HG02571 (cell line): ENCODE results near the gene SLC45A3.
"Not testable (repeated sequence)": the region's sequence is repeated elsewhere in the genome, so short reads cannot be mapped to it uniquely, and the experiment has no call there.

Experiments
- ATAC-seq: cut with Tn5 transposase; IDR thresholded peaks from one replicate; pipeline ENCODE4 v1.9.1; 2021; ENCODE audit warnings: mild to moderate bottlenecking, moderate library complexity; ENCODE audit not compliant: unreplicated experiment

Gene SLC45A3

DNA sequence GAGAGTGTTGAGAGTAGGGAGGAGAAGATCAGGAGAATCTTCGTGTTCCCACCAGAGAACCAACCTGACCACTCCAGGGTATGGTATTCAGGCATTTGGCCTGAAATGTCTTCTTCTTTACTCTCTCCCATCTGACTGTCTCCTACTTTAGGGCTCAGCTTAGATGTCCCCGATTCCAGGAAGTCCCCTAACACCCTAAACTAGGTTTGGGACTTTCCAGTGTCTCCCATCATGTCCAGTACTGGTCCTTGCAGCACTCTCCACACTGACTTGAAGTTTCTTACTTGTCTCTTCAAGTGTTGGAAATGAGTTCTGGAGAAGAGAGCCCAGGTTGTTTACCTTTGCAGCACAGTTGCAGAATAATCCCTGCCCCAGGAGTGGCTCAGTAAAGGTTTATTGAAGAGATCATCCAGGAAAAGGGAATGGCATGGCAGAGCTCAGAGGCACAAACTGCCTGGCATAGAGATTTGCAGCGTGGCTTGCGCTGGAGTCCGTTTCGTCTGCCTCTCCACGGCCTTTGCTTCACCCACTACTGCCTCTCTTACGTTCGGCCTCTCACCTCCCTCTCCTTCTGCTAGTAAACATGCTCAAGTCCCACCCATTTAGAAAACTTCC, 42.3 kb downstream of the SLC45A3 start:
- no peak for ATAC-seq

DNA sequence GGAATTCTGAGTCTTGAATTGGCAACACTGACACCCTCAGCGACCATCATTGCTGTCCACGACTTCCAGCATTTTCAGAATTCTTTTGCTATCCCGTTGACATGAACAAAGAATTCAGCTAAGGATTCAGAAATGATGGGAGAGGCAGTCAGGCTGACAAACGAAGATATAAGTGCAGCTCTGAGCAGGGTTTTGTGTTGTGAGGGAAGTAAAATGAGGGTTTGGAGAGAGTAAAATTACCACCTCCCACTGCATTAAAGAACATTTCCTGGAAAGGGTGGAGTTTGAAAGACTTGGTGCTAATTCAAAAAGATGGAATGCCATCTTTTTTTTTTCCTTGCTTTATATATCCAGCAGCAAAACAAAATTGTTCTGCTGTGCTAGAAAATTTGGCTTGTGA, 43.6 kb downstream of the SLC45A3 start:
- ATAC-seq, result no peak

DNA sequence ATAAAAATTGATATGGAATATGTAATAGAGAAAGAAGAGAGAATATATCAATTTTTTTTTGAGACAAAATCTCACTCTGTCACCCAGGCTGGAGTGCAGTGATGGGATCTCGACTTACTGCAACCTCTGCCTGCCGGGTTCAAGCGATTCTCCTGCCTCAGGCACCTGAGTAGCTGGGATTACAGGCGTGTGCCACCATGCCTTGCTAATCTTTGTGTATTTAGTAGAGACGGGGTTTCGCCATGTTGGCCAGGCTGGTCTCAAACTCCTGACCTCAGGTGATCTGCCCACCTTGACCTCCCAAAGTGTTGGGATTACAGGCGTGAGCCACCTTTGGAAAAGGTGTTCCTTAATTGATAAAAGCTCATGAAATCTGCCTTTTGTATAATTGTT, 44.2 kb downstream of the SLC45A3 start:
- not testable (repeated sequence) for ATAC-seq

DNA sequence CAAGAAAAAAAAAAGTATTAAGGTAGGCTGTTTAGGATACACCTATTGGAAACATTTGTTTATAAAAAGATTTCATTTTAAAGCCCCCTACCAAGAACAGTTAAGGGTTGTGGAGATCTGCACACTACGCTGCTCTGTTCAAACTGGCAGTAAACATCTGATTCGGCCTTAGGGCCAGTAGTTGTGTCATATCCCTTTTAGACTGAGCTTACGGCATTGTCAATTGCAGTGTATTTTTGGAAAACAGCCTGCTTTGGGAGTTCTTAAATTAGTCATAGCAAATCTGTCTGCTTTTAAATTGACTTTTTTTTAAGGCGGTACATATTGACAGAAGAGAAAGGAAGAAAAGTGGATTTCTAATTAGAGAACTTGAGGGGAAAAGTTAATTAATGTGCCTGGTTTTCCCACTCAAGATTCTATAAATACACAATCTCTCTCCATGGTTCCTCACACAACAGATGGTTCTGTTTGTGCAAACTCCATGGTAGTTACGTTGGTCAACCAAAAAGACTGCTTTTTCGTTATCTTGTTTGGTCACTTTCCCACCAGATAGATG, 46.8 kb downstream of the SLC45A3 start:
- no peak for ATAC-seq

DNA sequence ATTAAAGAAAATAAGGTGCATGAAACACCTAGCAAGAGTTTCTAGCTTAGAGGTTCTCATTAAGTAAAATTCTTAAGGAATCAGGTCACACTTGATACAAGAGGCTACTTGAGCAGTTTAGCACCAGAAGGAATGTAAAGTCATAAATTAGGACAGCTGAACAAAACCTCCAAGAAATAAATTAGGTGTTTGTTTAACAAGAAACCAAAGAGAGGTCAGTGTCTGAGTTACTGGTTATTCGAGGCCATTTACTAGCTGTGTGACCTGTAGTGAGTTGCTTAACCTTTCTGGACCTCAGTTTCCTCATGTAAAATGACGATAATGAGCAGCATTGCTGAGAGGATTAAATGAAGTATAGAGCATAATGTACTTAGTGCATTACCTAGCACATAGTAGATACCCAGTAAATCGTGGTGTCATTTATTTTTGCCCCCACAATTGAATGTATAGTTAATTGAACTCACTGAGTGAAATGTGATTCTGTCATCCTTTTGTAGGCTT, 47.6 kb downstream of the SLC45A3 start:
- ATAC-seq, result no peak

DNA sequence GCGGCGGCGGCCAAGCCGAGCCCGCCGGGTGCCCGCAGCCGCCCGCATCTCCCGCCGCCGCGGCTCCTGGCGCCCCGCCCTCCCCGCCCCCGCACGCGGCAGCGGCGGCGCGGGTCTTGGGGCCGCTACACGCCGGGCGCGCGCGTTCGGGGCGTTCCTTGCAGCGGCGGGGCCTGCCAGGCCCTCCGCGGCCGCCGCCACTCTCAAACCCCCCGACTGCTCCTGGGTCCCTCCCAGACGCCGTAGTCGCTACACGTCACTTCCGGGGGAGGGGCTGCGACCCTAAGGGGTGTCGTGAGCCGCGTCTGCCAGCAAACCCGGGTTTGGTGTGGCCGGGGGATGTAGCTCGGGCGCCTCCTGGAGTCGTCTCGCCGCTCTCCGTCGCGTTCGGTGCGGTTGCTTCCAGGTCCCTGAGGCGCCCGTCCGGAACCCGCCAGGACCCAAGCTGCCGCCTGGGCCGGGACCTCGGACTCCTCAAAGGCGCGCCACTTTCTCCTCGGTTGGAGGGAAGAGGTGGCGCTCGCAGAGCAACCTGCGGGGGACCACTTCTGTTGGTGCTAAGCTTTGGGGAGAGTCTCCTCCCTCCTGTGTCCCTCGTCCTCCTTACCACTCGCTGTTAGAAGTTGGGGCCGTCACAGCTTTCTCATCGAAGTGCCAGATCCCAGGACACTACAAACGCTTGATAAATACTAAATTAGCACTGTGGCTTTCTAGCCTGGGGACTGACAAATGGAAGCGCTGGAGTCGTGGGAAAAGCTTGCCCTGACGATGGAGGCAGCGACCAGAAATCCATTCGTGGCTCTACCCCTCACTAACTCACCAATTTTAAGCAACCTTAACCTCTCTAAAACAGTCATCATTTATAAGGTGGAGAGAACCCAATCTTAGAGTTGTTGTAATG, 48.3 kb downstream of the SLC45A3 start, which contains the start of gene ELK4:
ELK4 (minus strand) TSS at position 244 of the 901 bp plus-strand sequence. CDS start 8,129 bp downstream, outside the sequence.
- ATAC-seq, result peak; percentile 80

DNA sequence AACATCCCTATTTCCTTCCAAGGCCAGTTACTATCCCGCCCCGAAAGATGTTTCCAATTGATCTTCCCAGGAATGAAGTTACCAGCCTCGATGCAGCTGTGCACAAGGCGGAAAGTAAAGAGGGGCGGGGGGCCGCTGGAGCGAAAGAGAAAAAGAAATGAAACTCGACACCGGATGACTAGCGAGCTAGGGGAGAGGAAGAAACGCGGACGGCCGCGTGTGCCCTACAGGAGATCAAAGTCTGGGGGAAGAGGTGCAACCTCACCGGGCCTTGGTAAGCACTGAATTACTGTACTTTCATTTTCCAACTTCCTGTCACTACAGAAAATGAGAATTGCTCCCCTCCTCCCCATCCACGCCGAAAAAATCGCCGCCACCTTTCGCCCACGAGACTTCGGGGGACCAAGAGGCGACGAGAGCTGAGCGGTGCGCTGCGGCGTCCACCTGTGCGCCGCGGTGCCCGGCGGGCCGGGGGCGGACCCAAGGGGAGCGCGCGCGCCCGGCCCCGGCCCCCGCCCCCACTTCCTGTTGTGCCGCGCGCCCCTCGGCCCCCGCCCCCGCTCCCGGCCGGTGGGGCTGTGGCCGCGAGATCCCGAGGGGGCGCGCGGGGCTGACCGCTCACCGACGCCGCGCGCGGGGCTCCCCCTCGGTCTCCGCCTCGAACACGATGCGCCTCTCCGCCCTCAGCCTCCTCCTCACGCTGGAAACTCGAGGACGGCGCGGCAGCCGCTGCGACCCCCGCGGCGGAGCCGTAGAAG, 49.1 kb downstream of the SLC45A3 start:
- ATAC-seq, result peak; percentile 58

DNA sequence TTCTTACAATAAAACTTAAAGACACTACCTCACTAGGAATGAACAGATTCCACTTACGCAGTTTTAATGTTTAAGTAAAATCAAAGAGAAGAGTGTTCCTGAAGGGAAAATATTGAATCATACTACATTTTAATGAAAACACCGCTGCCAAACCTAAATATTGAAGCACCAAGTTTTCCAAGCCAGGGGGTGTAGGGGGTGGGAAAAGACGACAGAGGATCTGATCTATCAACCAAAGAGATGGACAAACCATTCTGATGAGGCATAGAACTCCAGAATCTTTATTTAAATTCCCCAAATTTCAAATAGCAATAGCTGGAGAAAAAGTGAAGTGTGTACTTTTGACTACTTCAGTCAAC, 49.7 kb downstream of the SLC45A3 start:
- no peak for ATAC-seq

DNA sequence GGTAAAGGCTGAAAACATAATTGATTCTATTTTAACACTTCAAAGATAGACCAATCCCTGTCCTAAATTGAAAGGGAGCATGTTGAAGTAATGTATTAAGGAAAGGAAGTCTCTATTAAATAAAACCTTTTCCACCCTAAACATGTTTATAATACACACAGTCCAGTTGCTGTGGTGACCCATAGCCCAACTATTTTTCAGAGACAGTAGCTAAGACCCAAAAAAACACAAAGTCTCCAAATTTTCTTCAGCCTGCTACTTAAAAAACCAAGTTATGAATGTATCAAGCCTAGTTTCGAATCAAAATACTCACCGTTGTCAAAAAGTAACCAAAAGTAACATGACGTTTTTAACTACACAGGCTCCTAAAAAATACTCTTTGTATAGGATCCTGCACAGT, 50.1 kb downstream of the SLC45A3 start:
- no peak for ATAC-seq

DNA sequence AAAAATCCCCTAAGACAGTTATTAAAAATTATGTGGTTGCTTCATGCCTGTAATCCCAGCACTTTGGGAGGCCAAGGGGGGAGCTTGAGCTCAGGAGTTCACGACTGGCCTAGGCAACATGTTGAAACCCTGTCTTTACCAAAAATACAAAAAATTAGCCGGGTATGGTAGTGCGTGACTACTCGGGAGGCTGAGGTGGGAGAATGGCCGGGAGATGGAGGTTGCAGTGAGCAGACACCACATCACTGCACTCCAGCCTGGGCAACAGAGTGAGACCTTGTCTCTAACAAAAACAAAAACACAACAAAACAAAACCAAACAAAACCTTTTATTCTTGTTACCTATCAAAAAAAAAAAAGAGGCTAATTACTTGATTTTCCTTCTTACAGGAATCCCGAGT, 50.6 kb downstream of the SLC45A3 start:
- no peak for ATAC-seq

DNA sequence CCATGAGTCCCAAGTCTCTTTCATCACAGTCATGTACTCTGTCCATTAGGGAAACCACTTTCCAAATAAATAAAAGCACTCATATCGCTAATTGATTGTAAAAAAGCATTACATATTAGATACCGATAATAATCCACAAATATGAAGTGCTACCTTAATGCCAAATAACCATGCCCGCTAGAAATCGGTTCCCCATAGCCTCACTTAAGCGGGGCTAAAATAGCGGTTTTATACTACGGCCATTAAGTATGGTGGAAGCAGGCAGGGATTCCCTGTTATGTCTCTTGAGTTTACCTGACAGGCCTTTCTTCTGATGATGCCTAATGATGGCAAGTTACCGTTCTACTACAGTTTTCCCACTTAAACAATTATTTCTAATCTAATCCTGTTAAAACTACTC, 52.4 kb downstream of the SLC45A3 start:
- no peak for ATAC-seq

DNA sequence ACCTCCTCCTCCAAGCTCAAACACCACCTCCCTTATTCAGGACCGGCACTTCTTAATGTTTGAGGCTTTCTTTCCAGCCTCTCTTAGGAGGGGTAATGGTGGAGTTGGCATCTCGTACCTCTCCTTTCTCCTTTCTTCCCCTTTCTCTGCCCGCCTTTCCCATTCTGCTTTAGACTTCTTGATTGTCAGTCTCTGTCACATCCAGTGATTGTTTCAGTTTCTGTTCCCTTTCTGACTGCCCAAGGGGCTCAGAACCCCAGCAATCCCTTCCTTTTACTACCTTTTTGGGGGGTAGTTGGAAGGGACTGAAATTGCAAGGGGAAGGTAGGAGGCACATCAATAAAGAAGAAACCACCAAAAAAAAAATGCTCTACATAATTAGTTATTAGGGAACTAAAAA, 54.1 kb downstream of the SLC45A3 start:
- ATAC-seq, result no peak

DNA sequence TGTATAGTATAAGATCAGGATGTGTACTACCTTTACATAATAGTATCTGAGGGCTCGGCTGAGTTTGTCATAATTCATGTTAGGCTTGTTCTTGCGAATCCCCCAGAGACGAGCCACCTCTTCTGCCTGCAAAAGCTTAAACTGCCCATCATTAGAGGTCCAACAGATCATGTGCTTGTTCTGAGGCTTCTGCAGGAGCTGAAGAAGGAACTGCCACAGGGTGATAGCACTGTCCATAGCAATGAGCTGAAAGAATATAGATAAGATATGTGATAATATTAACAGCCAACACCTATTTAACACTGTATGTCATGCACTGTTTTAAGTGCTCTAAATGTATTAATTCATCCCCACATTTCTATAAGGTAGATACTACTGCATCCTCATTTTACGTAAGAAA, 56.7 kb downstream of the SLC45A3 start:
- ATAC-seq, result no peak

DNA sequence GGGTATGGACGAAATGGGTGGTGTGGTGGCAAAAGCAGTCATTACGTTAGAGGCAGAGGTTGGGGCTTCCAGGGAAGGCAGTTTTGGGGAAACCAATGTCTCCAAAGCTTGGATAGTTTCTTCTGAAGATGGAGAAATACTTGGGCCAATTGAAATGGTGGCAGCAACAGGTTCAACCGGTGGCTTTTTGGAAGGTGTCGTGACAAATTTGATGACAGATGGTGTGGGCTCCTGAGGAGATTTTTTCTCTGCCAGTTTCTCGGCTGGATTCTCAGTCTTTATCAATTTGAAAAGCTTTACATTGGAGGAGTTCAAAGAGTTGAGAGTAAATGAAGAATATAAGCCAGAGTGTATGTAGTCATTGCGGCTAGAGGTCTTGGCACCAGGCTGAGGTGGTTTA, 60.0 kb downstream of the SLC45A3 start:
- no peak for ATAC-seq

DNA sequence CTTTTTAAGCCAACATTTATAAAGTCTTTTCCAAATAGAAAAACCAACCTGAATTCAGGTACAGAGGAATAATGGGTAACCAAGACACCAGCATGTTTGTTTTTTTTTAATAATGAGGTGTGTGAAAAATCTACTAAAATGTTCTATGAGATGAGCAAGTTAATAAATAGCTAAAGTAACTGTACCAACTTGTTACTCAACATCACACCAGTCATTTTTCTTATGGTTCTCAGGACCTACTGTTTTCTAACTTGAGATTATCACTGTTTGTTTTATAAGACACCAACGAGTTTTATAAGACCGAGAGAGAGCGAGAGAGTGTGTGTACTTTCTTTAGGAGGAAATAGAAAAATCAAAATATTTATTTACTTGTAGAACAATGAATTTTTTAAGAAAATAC, 60.9 kb downstream of the SLC45A3 start:
- ATAC-seq, result no peak

DNA sequence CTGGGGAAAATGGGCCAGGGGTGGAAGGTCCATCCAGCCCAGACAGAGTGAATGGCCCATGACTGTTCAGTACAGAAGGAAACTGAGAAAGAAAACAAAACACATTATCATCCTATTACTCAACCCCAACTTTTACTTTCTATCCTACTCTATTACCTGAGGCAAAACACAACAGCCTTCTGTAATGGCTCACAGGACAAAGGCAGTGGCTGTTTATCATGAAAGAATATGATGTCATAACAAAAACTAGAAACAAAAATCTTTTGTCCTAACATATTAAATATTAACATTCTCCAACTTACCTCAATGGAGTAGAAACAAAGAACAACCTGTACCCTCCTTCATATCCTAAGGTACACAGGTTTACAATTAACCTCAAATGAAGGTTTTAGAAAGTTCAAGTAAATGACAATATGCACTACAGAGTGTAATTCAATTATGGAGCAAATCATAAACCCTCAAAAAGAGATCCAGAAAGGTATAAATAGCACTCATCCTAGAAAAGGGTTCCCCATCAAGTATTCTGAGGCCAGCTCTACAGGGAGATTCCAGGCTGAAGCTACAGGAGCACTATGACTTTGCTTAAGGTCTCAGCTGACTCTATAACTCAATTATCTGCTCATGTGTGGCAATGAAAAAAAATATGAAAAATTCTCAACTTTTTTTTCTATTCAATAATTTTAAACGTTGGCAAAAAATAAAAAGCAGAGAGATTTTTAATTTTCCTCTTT, 63.6 kb downstream of the SLC45A3 start:
- peak; percentile 51 for ATAC-seq

DNA sequence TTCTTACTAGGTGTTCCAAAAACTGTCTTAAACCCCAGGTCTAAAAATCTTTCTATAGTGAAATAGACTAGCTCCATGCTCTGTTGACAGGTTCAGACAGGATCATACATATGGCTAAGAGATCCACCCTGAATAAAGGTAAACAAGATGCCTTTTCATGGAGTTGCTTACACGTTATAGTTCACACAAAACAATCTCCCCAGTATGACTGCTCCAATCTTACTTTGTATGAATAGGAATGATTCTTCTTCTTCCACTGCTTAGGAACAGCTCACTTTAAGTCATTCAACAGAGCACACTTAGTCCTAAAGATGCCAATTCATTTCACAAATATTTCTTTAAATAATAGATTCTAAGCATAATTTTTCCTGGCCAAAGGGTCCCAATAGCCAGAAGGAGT, 64.5 kb downstream of the SLC45A3 start:
- ATAC-seq, result no peak

DNA sequence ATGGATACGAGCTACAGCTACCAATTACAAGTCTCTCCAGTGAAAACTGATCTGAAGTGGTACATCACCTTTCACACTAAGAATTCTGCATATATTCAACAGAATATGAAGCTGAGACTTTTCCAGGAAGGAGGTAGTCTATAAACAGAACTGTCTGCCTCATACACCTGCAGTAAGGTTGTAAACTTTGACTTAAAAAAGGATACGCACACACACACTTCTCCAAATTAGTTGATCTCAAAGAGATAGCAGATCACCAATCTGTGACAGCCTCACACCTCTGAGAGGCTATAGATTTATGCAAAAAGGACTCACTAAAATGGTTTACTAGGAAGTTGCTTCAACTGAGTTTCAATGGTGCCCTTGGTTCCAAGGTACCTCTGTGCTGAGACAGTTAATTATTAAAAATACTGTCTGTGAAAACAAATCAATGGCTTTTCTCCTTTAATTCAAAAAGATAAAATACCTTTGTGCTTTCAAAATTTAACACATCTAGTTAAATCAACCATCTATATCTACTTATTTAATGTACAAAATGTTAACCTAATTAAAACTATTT, 66.4 kb downstream of the SLC45A3 start:
- ATAC-seq, result no peak

DNA sequence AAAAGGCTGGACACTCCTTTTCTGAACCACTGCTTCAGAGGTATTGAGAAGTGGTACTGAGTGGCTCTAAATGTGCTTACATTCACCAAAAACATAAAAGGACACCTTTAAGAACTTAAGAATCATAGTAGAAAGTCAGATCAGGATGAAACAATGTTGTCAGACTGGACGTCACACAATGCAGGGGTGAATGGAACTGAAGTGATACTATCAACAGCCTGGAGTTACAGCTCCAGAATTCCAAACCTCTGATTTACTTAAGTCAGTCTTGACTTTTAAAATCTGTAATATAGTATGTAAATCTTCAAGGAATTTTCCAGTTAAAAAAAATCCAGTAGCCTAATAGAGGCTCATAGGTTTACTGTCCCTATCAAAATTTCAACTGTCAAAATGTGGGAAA, 67.8 kb downstream of the SLC45A3 start:
- no peak for ATAC-seq

DNA sequence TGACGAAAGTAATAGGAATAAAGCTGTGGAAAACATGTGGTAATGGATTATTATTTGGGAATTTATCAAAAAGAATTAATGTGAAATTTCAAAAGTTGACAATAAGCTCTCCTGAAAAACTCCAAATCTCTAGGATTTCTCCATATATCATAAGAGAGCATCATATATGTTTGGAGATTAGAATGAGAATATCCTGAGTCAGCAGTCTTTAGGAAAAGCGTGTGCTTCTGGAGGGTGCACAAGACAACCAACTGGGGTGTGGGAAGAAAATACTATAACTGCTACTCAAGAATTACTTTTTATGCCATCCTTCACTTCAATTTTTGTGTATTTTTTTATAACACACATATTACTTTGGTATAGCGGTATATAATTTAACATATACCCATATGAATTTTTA, 68.2 kb downstream of the SLC45A3 start:
- no peak for ATAC-seq
